GM12873 (cell line): ENCODE data around the gene NXT1.

Source experiments
- CTCF ChIP-seq: IDR thresholded peaks from 2 replicates; pipeline ENCODE4 v1.5.1; 2012; ENCODE audit warnings: low read depth, mild to moderate bottlenecking, moderate library complexity, low read length, control low read depth; ENCODE audit not compliant: insufficient read depth; ENCODE audit errors: missing control alignments

Gene NXT1

DNA sequence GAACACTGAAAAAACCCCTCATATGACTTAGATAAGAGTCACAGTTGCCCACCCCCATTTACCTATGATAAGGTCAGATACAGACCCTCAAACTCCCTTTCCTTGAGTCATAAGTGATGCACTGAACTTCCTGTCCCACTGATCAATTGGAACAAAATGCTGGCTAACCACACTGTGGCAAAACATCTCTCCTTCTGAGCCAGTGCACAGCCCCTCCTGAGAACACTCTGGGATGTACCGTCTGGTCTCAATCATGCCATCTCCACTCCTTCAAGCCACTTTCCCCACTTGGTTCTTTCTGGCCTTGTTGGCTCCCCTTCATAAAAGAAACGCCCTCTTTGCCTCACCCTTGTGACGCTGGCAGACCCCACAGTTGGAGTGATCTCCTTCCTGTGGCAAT is 42.6 kb upstream of the NXT1 start:
- TF ChIP-seq CTCF = no peak

DNA sequence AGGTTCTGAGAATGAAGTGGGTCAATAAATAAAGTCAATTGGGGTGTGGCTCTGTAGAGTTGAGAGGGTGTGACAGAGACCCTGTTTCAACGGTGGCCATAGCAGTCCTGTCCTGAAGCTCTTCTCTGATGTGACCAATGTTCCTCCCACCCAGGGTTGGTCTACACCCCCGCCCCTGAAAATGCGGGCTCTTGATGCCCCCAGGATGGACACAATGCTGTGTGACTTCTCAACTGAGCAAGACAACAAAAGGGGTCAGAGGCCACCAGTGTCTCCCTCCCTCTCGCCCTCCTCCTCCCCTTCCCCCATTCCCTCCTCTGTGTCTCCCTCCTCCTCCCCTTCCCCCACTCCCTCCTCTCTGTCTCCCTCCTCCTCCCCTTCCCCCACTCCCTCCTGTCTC is 41.7 kb upstream of the NXT1 start:
- TF ChIP-seq CTCF = no peak

- no peak for TF ChIP-seq CTCF
These were observed 40.8 kb upstream of the NXT1 start for GRCh38 chr20:23309781-23310180.

- no peak for TF ChIP-seq CTCF
These were observed 38.6 kb upstream of the NXT1 start for GRCh38 chr20:23311947-23312506.

GRCh38 chr20:23313271-23313670 is 37.3 kb upstream of the NXT1 start:
- no peak for TF ChIP-seq CTCF

DNA sequence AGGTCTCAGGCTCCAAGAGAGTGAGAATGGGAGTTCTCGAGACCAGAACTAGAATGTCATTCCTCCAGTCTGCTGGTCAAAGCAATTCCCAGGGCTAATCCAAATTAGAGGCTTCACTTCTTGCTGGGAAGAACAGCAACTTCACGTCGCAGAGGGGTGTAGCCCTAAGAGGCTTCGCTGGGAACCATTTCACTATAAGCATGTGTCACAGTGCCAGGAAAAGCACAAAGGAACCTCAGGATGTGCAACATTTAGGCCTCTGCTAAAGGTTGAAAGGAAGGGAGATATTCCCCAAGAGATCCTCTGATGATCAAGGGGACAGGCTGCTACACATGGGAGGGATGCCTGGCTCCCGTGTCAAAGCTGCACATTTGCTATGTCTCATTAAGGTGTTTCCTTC is 35.9 kb upstream of the NXT1 start:
- no peak for TF ChIP-seq CTCF

GRCh38 chr20:23315099-23315498 is 35.5 kb upstream of the NXT1 start:
- no peak for TF ChIP-seq CTCF

DNA sequence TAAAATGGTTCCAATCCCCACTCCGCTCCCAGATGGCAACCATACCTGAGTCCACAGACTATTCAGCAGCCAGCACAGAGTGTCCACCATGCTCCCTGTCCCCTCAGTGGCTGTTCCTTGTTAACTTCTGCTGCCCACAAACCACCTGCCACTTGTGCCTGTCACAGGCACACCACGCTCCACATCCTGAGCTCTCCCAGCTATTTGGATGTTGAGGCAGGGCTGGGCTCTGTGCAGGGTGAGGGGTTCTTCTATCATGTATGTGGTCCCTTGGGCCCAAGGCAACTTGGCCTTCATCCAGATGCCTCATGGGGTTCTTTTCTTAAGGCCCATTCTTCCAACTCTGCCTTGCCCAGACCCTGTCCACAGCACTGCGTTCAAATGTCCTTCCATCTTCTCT is 34.0 kb upstream of the NXT1 start:
- TF ChIP-seq CTCF = no peak
